Duodenal mucosa (tissue), 2 donors: ENCODE results near the gene MYOF.

Source experiments
- H3K27ac ChIP-seq: one replicate; pipeline ENCODE4 v1.7.0; 2013; ENCODE audit warnings: low read depth, low read length
- H3K27me3 ChIP-seq, 2 donors: one replicate each; pipeline ENCODE4 v1.7.0; 2013; ENCODE audit warnings: low read length in 2 of 2, control low read depth in 1 of 2; ENCODE audit not compliant: insufficient read depth in 2 of 2, control insufficient read depth in 1 of 2
- H3K36me3 ChIP-seq, 2 donors: one replicate each; pipeline ENCODE4 v1.7.0; 2013; ENCODE audit warnings: low read length in 2 of 2, control low read depth in 1 of 2; ENCODE audit not compliant: insufficient read depth in 2 of 2, control insufficient read depth in 1 of 2
- H3K4me1 ChIP-seq, 2 donors: one replicate each; pipeline ENCODE4 v1.7.0; 2013; ENCODE audit warnings: low read length in 2 of 2, control low read depth in 1 of 2; ENCODE audit not compliant: insufficient read depth in 2 of 2, control insufficient read depth in 1 of 2
- H3K4me3 ChIP-seq, 2 donors: one replicate each; pipeline ENCODE4 v1.7.0; 2013; ENCODE audit warnings: low read length in 2 of 2, low read depth in 1 of 2
- H3K9ac ChIP-seq, 2 donors: one replicate each; pipeline ENCODE4 v1.7.0; 2013; ENCODE audit warnings: low read length in 2 of 2, low read depth in 1 of 2
- H3K9me3 ChIP-seq, 2 donors: one replicate each; pipeline ENCODE4 v1.7.0; 2013; ENCODE audit warnings: low read length in 2 of 2, control low read depth in 1 of 2; ENCODE audit not compliant: control insufficient read depth in 1 of 2

The MYOF gene

GRCh38 chr10:93482145-93482834, at the start of gene MYOF:
MYOF (minus strand) TSS chr10:93482334; CDS start chr10:93482194, 140 bp downstream.
- H3K9me3 ChIP-seq = no peaks in the 10 kb centered on the region
- peak within 1 kb of the TSS; percentile 75 to 76 for H3K9ac ChIP-seq
- H3K4me1 ChIP-seq = peaks cover 0 to 7% of the 10 kb centered on the region in 2 donors
- H3K27me3 ChIP-seq = no peaks in the 10 kb centered on the region
- H3K4me3 ChIP-seq = peak within 1 kb of the TSS; percentile 77 to 80
- H3K27ac ChIP-seq = peak within 1 kb of the TSS; percentile 74
- no peaks in the 10 kb centered on the region for H3K36me3 ChIP-seq

- Histone ChIP-seq H3K36me3 (peaks cover 4 to 12% of the 10 kb centered on the region in 2 donors), H3K27me3 (no peaks in the 10 kb centered on the region), H3K4me1 (no peaks in the 10 kb centered on the region), H3K9ac (no peak overlapping the region), H3K9me3 (no peaks in the 10 kb centered on the region), H3K27ac (no peak overlapping the region), H3K4me3 (no peak overlapping the region)
These were observed 36.4 kb upstream of the MYOF start for GRCh38 chr10:93518531-93518930.

GRCh38 chr10:93516006-93516380, 33.9 kb upstream of the MYOF start:
- Histone ChIP-seq H3K4me1 (no peaks in the 10 kb centered on the region), H3K9me3 (no peaks in the 10 kb centered on the region), H3K27me3 (no peaks in the 10 kb centered on the region), H3K36me3 (peaks cover 4 to 12% of the 10 kb centered on the region in 2 donors), H3K4me3 (no peak overlapping the region), H3K9ac (no peak overlapping the region), H3K27ac (no peak overlapping the region)

- Histone ChIP-seq H3K9ac (no peak overlapping the region), H3K27ac (no peak overlapping the region)
These were observed 33.2 kb upstream of the MYOF start for GRCh38 chr10:93515071-93516005.

GRCh38 chr10:93514521-93514920, 32.4 kb upstream of the MYOF start:
- Histone ChIP-seq H3K9ac (no peak overlapping the region), H3K4me1 (no peaks in the 10 kb centered on the region), H3K27me3 (no peaks in the 10 kb centered on the region), H3K36me3 (peaks cover 4 to 8% of the 10 kb centered on the region in 2 donors), H3K4me3 (no peak overlapping the region), H3K27ac (no peak overlapping the region), H3K9me3 (no peaks in the 10 kb centered on the region)

More at GRCh38 chr10:93515071-93516005, 33.2 kb upstream of the MYOF start:
- peaks cover 4 to 12% of the 10 kb centered on the region in 2 donors for H3K36me3 ChIP-seq
- no peak overlapping the region for H3K4me3 ChIP-seq
- no peaks in the 10 kb centered on the region for H3K27me3 ChIP-seq
- no peaks in the 10 kb centered on the region for H3K4me1 ChIP-seq
- H3K9me3 ChIP-seq = no peaks in the 10 kb centered on the region

- Histone ChIP-seq H3K4me3 (no peak overlapping the region), H3K27ac (no peak overlapping the region), H3K9me3 (no peaks in the 10 kb centered on the region), H3K36me3 (no peaks in the 10 kb centered on the region), H3K4me1 (no peaks in the 10 kb centered on the region), H3K9ac (no peak overlapping the region), H3K27me3 (no peaks in the 10 kb centered on the region)
These were observed 31.0 kb upstream of the MYOF start for GRCh38 chr10:93513091-93513490.

GRCh38 chr10:93512565-93512964, 30.4 kb upstream of the MYOF start:
- H3K36me3 ChIP-seq = no peaks in the 10 kb centered on the region
- H3K4me3 ChIP-seq = no peak overlapping the region
- H3K9me3 ChIP-seq = no peaks in the 10 kb centered on the region
- H3K27me3 ChIP-seq = no peaks in the 10 kb centered on the region
- H3K4me1 ChIP-seq = no peaks in the 10 kb centered on the region
- no peak overlapping the region for H3K27ac ChIP-seq
- no peak overlapping the region for H3K9ac ChIP-seq

- Histone ChIP-seq H3K4me1 (no peaks in the 10 kb centered on the region), H3K9me3 (no peaks in the 10 kb centered on the region), H3K27me3 (no peaks in the 10 kb centered on the region), H3K9ac (no peak overlapping the region), H3K27ac (no peak overlapping the region), H3K4me3 (no peak overlapping the region), H3K36me3 (no peaks in the 10 kb centered on the region)
These were observed 27.7 kb upstream of the MYOF start for GRCh38 chr10:93509816-93510215.

GRCh38 chr10:93505075-93505474, 22.9 kb upstream of the MYOF start:
- no peaks in the 10 kb centered on the region for H3K27me3 ChIP-seq
- H3K9me3 ChIP-seq = no peaks in the 10 kb centered on the region
- H3K9ac ChIP-seq = no peak overlapping the region
- H3K36me3 ChIP-seq = no peaks in the 10 kb centered on the region
- H3K27ac ChIP-seq = no peak overlapping the region
- H3K4me3 ChIP-seq = no peak overlapping the region
- H3K4me1 ChIP-seq = peaks cover 0 to 4% of the 10 kb centered on the region in 2 donors

GRCh38 chr10:93503075-93503474, 20.9 kb upstream of the MYOF start:
- H3K27me3 ChIP-seq = no peaks in the 10 kb centered on the region
- no peaks in the 10 kb centered on the region for H3K36me3 ChIP-seq
- H3K27ac ChIP-seq = no peak overlapping the region
- no peaks in the 10 kb centered on the region for H3K9me3 ChIP-seq
- no peak overlapping the region for H3K9ac ChIP-seq
- H3K4me3 ChIP-seq = peak overlapping the region in 1 of 2 donors; percentile 50
- peaks cover 0 to 6% of the 10 kb centered on the region in 2 donors for H3K4me1 ChIP-seq
